Smooth muscle cell (in vitro differentiated cells): ENCODE measurements around the gene CLPSL1. TPM values are rescaled to one million over a fixed set of nuclear protein-coding genes. Genes with fewer than 3 reads are reported as not detected.

Experiments used
- DNase-seq: peaks from one replicate; lab custom pipeline; 2025; ENCODE audit not compliant: unreplicated experiment; lab: John Stamatoyannopoulos, UW
- H2AFZ ChIP-seq: fragments of 200-600 bp; sonication (generic); 2 replicates; pipeline ENCODE4 v1.6.0; 2016; ENCODE audit warnings: antibody characterized with exemption, low read depth, mild to moderate bottlenecking
- H3F3A ChIP-seq: fragments of 200-600 bp; sonication (generic); 2 replicates; pipeline ENCODE4 v1.6.0; 2017; ENCODE audit warnings: antibody characterized with exemption, low read depth
- H3K27ac ChIP-seq: fragments of 200-600 bp; sonication (generic); 2 replicates; pipeline ENCODE4 v1.5.1; 2016; ENCODE audit warnings: low read depth, mild to moderate bottlenecking
- H3K27me3 ChIP-seq: fragments of 200-600 bp; sonication (generic); 2 replicates; pipeline ENCODE4 v1.6.1; 2016; ENCODE audit warnings: low read depth, mild to moderate bottlenecking
- H3K36me3 ChIP-seq: fragments of 200-600 bp; sonication (generic); 2 replicates; pipeline ENCODE4 v1.5.1; 2016; ENCODE audit warnings: low read depth
- H3K4me1 ChIP-seq: fragments of 200-600 bp; sonication (generic); 2 replicates; pipeline ENCODE4 v1.5.1; 2016; ENCODE audit warnings: low read depth
- H3K4me2 ChIP-seq: fragments of 200-600 bp; sonication (generic); 2 replicates; pipeline ENCODE4 v1.6.0; 2016; ENCODE audit warnings: mild to moderate bottlenecking
- H3K4me3 ChIP-seq: fragments of 200-600 bp; sonication (generic); 2 replicates; pipeline ENCODE4 v1.5.1; 2016; ENCODE audit warnings: mild to moderate bottlenecking
- H3K79me2 ChIP-seq: fragments of 200-600 bp; sonication (generic); 2 replicates; pipeline ENCODE4 v1.6.0; 2016; ENCODE audit warnings: low read depth, mild to moderate bottlenecking
- H3K9ac ChIP-seq: fragments of 200-600 bp; sonication (generic); 2 replicates; pipeline ENCODE4 v1.6.0; 2016; ENCODE audit warnings: low read depth
- H3K9me3 ChIP-seq: fragments of 200-600 bp; sonication (generic); replicated peaks from 2 replicates; pipeline ENCODE4 v1.5.1; 2016; ENCODE audit warnings: low read depth
- H4K20me1 ChIP-seq: fragments of 200-600 bp; sonication (generic); 2 replicates; pipeline ENCODE4 v1.6.0; 2016; ENCODE audit warnings: low read depth
- WGBS: methylation state at CpG from one replicate; pipeline ENCODE4 v1.1.7; 2016; ENCODE audit warnings: low lambda C conversion rate; 5-methylcytosine and 5-hydroxymethylcytosine counted together
- polyA plus RNA-seq: library from polyadenylated mRNA; unstranded; fragments of >200 nt; fragmentation: Nextera tagmentation; extraction: Ambion mirVana; gene quantifications from 2 replicates; pipeline ENCODE4 v1.2.1, GENCODE V29; 2016
- total RNA-seq: library from RNA; depleted of rRNA; stranded (reverse); fragments of >200 nt; gene quantifications from 2 replicates; pipeline ENCODE4 v1.2.3, GENCODE V29; 2014
- TF ChIP-seq, protein P1 (sequence below): fragments of 200-600 bp; sonication (generic); IDR thresholded peaks from 2 replicates; pipeline ENCODE4 v1.5.1; 2017; ENCODE audit warnings: borderline replicate concordance, mild to moderate bottlenecking, antibody characterized with exemption; ENCODE audit not compliant: insufficient read depth, poor library complexity, severe bottlenecking

CLPSL1 gene
- total and polyA plus RNA-seq, 2 experiments from 2014 or later, result not detected

DNA sequence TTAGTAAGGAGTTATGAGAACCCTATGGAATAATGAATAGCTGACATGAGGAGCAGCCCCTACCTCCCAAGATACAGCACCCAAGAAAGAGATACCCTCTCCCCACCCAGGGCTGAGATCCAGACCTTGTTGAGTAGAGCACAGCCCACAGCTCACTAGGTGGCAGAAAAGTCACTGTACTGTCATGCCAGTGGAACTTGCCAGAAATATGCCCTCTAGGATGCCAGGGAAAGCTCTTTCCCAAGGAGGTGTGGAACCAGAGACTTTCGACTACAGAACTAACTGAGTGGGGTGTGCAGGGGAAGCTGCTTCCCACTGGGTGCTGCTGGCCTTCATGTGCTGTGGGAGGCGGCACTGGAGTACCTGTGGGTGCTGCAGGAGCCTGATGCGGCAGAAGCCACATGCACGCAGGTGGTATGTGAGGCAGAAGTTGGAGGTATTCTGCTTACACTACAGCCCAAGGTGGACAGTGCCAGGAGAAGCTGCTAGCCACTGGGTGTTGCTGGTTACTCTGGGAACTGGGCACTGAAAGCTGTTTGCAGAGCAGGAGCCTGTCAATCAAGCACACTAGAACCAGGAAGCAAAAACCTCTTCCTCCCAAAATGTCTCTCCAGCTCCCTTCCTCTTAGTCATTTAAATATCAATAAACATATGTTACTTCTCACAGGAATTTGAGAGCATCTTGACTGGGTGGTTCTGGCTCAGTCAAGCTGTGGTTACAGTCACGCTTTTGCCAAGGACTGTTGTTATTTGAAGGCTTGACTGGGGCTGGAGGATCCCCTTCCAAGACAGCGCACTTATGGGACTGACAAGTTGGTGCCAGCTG, 26.2 kb upstream of the CLPSL1 start:
- Histone ChIP-seq H3K27me3 (no peaks in the 10 kb centered on the region), H2AFZ (no peak overlapping the region), H3K4me3 (no peak overlapping the region), H3K27ac (no peak overlapping the region), H3K79me2 (no peaks in the 10 kb centered on the region), H3K4me2 (no peak overlapping the region), H4K20me1 (no peaks in the 10 kb centered on the region), H3K36me3 (no peaks in the 10 kb centered on the region), H3K4me1 (no peaks in the 10 kb centered on the region), H3F3A (no peaks in the 10 kb centered on the region), H3K9ac (no peak overlapping the region), H3K9me3 (no peaks in the 10 kb centered on the region)
- DNase-seq, result no peak
- WGBS, result 90% methylated on average over 6 of the region's 6 CpGs
- TF ChIP-seq, protein P1, sequence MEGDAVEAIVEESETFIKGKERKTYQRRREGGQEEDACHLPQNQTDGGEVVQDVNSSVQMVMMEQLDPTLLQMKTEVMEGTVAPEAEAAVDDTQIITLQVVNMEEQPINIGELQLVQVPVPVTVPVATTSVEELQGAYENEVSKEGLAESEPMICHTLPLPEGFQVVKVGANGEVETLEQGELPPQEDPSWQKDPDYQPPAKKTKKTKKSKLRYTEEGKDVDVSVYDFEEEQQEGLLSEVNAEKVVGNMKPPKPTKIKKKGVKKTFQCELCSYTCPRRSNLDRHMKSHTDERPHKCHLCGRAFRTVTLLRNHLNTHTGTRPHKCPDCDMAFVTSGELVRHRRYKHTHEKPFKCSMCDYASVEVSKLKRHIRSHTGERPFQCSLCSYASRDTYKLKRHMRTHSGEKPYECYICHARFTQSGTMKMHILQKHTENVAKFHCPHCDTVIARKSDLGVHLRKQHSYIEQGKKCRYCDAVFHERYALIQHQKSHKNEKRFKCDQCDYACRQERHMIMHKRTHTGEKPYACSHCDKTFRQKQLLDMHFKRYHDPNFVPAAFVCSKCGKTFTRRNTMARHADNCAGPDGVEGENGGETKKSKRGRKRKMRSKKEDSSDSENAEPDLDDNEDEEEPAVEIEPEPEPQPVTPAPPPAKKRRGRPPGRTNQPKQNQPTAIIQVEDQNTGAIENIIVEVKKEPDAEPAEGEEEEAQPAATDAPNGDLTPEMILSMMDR, result no peak

DNA sequence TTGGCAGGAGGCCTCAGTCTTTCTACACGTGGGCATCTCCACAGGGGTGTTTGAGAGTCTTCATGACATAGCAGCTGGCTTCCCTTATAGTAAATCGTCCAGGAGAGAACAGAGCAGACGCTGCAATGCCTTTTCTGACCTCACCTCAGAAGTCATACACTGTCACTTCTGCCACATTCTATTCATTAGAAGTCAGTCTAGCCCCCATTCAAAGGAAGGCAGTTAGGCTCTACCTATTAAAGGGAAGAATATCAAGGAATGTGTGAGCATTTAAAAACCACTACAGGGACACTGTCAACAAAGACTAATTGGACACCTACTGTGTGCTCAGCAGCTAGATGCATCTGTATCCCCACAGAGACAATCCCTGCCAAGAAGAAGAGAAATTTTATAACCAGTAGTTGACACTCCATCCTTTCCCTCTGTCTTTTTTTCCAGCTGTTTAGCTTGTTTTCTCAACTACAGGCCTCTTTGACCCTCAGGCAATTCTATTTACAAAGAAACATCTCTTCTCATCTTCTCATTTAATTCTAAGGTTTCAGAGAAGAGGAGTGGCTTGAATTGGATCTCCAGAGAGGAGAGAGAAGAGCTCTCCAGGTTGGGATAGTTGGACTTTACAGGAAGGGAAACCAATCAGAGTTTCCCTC, 25.4 kb upstream of the CLPSL1 start:
- Histone ChIP-seq H4K20me1 (no peaks in the 10 kb centered on the region), H3K27me3 (no peaks in the 10 kb centered on the region), H3K27ac (no peak overlapping the region), H3K79me2 (no peaks in the 10 kb centered on the region), H3F3A (no peaks in the 10 kb centered on the region), H3K36me3 (no peaks in the 10 kb centered on the region), H3K9me3 (no peaks in the 10 kb centered on the region), H3K4me1 (no peaks in the 10 kb centered on the region), H2AFZ (no peak overlapping the region), H3K9ac (no peak overlapping the region), H3K4me2 (no peak overlapping the region), H3K4me3 (no peak overlapping the region)
- no peak for DNase-seq
- 28% methylated on average over 3 of the region's 3 CpGs for WGBS
- TF ChIP-seq, protein P1, result no peak

DNA sequence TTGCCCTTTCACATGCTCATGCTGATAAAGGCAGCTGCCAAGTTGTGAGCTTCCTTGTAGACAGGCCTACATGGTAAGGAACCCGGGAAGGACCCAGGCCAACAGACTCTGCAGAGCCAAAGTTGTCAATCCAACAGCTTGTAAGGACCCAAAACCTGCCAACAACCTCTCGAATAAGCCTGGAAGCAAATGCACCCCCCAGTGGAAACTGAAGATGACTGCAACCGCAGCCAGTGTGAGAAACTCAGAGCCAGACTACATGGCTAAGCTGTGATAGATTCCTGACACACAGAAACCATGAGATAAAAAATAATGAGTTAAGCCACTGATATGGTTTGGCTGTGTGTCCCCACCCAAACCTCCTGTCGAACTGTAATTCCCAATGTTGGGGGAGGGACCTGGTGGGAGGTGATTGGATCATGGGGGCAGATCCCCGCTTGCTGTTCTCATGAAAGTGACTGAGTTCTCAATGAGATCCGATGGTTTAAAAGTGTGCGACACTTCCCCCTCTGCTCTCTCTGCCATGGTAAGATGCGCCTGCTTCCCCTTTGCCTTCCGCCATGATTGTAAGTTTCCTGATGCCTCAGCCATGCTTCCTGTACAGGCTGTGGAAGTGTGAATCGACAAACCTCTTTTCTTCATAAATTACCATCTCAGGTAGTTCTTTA, 23.2 kb upstream of the CLPSL1 start:
- no peaks in the 10 kb centered on the region for H3F3A ChIP-seq
- H3K4me3 ChIP-seq, result no peak overlapping the region
- 54% methylated on average over 10 of the region's 10 CpGs for WGBS
- no peak overlapping the region for H3K4me2 ChIP-seq
- no peaks in the 10 kb centered on the region for H4K20me1 ChIP-seq
- H3K36me3 ChIP-seq, result no peaks in the 10 kb centered on the region
- H2AFZ ChIP-seq, result no peak overlapping the region
- no peaks in the 10 kb centered on the region for H3K9me3 ChIP-seq
- TF ChIP-seq, protein P1, result peak; percentile 36
- no peak overlapping the region for H3K9ac ChIP-seq
- DNase-seq, result no peak
- H3K27ac ChIP-seq, result no peak overlapping the region
- peaks cover 9% of the 10 kb centered on the region for H3K27me3 ChIP-seq
- no peaks in the 10 kb centered on the region for H3K4me1 ChIP-seq
- no peaks in the 10 kb centered on the region for H3K79me2 ChIP-seq
